ENCODE measurements around the gene MMP17.

- TF ChIP-seq CTCF (IDR thresholded peaks at IDR 0.05) (no peak), EP300 (IDR thresholded peaks at IDR 0.05) (no peak)
These were observed 16.9 kb downstream of the MMP17 start for GRCh38 chr12:131845121-131845520.
